ENCODE measurements around the gene NQO2.
"Not testable (repeated sequence)": the region's sequence is repeated elsewhere in the genome, so short reads cannot be mapped to it uniquely, and the experiment has no call there.

NQO2 gene

DNA sequence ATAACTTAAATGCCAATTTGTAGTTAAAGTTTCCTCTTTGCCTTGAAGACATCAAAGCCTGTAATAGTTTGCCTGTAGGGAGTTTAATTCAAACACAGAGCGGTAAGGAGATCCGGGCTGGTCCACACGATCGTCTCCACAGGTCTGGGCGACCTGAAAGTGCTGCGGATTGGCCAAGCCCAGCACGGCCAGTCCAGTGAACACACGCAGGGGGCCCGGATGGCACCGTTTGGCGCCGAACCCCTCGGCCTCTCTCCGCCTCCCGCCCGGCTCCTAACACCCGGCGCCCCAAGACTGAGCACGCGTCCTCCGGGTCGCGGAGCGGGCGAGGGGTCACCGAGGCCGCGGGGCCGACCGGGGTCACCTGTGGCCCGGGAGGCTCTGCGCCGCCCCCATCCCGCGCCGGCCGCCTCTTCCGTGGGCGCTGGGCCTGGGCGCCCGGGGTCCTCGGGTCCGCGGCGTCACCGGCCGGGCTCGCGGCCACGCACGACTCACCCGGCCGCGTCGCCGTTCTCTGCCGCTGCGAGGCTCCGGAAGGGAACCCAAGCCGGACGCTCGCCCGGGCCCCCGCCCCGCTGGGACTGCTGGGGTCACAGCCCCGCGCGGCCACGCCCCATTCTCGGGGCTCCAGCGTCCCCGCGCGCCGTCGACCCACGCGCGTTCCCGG is 28.8 kb upstream of the NQO2 start:
- DNase-seq: peak; percentile 48 to 60

DNA sequence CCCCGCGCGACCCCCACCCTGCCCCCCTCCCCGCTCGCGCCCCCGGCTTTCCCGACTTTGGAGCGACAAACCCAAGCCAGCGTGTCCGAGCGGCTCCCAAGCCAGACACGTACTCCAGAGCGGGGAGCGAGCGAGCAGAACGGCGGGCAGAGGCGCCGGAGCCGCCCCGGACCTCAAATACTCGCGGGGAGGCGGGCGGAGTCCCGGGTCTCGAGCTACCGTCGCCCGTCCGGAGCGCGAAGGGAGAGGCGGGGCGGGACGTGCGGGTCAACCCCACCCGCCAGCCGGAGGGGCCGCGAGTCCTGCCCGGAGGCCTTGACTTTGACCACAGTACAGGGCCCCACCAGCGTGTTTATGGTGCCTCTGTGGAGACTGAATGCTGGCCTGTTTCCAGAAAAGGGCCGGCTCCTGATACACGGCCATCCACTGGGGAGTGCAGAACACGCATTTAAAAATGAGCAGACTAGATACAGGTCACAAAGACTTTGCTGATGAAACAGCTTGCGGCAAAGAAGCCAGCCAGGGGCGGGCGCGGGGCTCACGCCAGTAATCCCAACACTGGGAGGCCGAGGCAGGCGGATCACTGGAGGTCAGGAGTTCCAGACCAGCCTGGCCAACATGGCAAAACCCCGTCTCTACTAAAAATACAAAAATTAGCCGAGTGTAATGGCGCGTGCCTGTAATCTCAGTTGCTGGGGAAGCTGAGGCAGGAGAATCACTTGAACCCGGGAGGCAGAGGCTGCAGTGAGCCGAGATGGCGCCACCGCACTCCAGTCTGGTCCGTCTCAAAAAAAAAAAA is 28.1 kb upstream of the NQO2 start, which contains the start of gene SERPINB6:
TSS of gene SERPINB6 (minus strand) at position 148 of the 799 bp plus-strand sequence. CDS start 12,235 bp downstream, outside the sequence.
- peak; percentile 54 to 55 for DNase-seq

DNA sequence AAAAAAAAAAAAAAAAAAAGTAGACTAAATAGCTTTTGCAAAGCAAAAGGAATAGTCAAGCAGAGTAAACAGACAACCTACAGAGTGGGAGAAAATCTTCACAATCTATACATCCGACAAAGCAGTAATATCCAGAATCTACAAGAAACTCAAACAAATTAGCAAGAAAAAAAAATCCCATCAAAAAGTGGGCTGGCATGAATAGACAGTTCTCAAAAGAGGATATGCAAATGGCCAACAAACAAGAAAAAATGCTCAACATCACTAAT is 27.5 kb upstream of the NQO2 start:
- DNase-seq: not testable (repeated sequence)

GRCh38 chr6:2972685-2973084 is 27.0 kb upstream of the NQO2 start:
- not testable (repeated sequence) for DNase-seq

DNA sequence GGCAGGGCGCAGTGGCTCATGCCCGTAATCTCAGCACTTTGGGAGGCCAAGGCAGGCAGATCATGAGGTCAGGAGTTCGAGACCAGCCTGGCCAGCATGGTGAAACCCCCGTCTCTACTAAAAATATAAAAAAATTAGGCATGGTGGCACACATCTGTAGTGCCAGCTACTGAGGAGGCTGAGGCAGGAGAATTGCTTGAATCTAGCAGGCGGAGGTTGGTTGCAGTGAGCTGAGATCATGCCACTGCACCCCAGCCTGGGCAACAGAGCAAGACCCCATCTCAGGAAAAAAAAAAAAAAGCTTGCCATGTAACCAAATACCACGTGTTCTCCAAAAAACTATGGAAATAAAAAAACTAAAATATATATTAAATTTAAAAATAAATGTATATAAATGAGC is 26.5 kb upstream of the NQO2 start:
- not testable (repeated sequence) for DNase-seq

DNA sequence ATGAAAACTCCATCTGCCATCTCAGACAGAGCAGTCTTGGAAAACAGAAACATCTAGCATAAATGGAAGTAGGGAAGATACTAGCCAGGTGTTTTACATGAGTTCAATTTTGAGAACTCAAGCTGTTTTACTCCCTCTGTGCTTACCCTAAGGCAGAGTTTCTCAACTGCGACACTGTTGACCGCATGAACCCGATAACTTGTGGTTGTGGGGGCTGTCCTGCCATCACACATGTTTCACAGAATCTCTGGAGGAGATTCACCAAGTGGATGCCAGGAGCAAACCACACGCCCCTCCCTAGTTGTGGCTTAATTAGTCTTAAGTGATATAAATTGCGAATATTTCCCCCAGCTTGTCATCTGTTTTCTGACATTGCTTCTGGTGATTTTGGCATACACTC is 26.0 kb upstream of the NQO2 start:
- peak; percentile 18 to 44 for DNase-seq

GRCh38 chr6:2976060-2976459 is 23.6 kb upstream of the NQO2 start:
- no peak for DNase-seq

GRCh38 chr6:2976571-2977085 is 23.1 kb upstream of the NQO2 start:
- DNase-seq: no peak

DNA sequence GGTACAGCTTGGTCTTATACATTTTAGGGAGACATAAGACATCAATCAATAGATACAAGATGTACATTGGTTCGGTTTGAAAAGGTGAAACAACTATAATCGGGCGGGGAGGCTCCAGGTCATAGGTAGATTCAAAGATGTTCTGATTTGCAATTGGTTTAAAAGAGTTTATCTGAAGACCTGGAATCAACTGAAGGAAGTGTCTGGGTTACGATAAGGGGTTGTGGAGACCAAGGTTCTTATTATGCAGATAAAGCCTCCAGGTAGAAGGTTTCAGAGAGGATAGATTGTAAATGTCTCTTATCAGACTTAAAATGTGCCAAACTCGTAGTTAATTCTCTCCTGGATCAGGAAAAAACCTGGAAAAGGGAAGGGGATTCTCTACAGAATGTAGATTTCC is 22.4 kb upstream of the NQO2 start:
- DNase-seq: no peak

DNA sequence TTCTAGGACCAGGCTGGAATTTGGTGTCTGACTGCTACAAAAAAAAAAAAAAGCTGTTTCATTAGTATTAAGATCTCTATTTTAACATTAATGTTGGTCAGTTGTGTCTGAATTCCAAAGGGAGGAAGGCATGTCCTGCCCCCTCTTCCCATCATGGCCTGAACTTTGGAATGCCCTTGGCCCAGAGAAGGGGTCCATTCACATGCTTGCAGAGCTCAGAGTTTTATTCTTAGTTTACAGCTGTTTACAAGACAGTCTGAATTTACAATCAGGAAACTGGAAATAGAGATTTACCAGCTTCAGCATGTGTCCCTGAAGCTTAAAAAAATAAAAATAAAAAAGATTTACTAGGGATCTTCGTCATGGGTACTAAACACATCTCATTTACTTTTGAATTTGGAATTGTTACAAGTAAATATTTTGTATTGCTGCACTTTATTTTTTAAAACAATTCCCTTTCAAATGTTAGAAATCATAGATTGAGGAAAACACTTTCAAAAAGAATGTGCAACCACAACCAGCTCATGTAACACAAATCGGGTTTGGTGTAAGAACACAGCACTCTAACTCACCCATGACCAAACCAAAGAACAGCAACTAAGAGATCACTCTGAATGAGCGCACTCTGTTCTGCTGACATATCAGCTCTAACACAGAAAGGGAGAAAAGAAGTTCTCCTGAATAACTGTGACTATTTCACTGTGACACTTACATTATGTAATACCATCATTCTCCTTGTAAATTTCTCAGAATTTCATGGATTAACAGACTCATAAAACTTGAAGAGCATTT is 21.7 kb upstream of the NQO2 start:
- no peak for DNase-seq

GRCh38 chr6:2978923-2979322 is 20.8 kb upstream of the NQO2 start:
- no peak for DNase-seq

- no peak for DNase-seq
These were observed 19.8 kb upstream of the NQO2 start for GRCh38 chr6:2979819-2980464.

DNA sequence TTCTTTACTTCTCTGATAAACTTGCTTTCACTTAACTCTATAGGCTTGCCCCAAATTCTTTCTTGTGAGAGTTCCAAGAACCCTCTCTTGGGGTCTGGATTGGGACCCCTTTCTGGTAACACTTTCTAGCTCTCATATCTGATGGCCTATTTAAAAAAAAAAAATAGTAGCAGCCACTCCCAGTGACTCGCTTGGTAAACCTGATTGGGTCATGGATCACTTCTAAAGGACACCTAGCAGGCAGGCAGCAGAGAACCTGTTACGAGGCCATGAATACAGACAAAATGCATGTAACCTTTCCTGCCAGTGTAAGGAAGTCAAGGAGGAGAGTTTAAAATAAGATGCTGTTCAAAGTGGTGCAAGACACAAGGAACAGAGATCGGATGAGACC is 19.2 kb upstream of the NQO2 start:
- DNase-seq: no peak

DNA sequence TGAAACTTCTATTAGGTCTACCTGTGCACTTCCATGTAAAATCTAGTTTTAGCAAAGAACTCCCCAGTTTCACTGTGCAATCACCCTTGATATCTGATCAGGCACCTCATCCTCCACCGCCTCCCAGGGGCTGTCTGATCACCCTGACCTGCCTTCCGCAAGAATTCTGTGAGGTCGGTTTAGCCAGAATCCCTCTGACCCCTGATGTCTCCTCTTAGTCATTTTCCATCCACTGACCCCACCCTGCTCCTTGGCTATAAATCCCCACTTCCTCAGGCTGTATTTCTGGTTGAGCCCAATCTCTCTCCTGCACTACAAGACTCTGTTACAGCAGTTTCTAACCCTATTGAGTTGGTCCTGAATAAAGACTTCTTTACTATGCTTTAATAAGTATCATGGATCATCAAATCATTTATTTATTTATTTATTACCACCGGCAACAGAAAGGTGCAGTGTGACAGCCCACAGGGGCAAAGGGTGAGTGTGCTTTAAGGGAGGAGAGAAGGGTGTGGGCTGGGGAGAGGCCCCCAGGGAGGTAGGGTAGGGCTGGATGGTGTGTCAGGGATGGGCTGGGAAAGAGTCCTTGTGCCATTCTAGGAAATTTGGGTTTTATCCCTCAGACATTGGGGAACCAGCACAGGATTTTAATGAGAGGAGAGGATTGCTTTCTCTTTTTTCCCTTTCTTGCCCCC is 17.1 kb upstream of the NQO2 start:
- DNase-seq: peak in 1 of 2 donors; percentile 29

DNA sequence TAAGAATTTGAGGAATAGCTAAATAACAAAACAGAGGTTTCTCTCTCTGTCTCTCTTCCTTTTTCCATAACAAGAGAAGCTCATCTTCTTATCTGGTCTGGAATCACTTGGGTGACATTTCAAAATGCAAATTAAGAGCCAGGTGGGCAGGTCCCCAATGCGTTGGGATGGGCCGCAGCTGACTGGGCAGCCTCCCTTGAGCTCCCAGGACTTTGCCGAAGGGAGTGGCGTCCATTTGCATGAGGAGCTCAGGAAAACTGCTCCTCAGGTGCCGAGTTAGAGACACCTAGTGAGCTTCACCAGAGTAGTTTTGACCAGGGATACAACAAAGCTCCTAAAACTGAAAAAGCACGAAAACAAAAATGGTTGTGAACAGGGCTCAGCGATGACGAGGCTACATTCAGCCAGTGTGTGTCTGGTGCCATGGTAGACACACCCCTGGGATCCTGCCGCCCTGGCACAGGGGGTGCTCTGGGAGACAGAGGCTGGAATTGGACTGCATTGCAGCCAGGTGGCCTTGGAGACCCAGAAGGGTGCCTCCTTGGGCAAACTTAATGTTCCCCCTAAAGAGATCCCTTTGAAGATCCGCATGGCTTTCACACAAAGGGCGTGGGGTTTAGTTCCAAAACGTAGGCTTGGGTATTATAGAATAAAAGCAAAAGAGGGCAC is 14.8 kb upstream of the NQO2 start:
- DNase-seq: no peak

DNA sequence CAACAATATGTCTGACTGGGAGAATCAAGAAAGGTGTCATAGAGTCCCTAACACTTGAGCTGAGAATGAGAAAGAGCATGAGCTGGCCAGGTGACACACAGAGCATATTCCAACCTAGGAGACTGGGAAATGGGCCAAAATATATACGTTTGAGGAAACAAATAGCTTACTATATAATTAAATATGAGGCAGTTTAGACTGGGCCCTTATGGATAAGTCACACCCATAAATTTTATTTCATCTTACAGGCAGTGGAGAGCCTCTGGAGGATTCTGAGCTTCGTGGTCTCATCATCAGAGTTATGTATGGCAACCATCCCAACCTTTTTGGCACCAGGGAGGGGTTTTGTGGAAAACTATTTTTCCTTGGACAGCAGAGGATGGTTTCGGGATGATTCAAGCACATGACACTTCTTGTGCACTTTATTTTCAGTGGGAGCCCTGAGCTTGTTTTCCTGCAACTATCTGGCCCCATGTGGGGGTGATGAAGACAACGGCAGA is 12.9 kb upstream of the NQO2 start:
- DNase-seq: no peak

GRCh38 chr6:2988094-2988425 is 11.6 kb upstream of the NQO2 start:
- DNase-seq: no peak

- DNase-seq: peak; percentile 82 to 83
These were observed 11.0 kb upstream of the NQO2 start for GRCh38 chr6:2988426-2989331.

GRCh38 chr6:2989332-2990247 is 10.1 kb upstream of the NQO2 start:
- peak; percentile 89 to 94 for DNase-seq

Measured in CD4-positive, alpha-beta T cell treated with Interleukin-4 for 1 hour (primary cell).